Activated CD4-positive, alpha-beta T cell treated with anti-CD3 and anti-CD28 coated beads, Interleukin-2, amount 50 U/mL, for 24 hours (primary cell): ENCODE measurements around the gene PAQR5.
"Not testable (repeated sequence)": the region's sequence is repeated elsewhere in the genome, so short reads cannot be mapped to it uniquely, and the experiment has no call there.

ENCODE experiments used
- DNase-seq, 2 donors: peaks; one replicate each; pipeline ENCODE4 v3.0.0-alpha.2; 2020; ENCODE audit warnings: low read depth in 1 of 2, low spot score in 1 of 2

Gene PAQR5, protein sequence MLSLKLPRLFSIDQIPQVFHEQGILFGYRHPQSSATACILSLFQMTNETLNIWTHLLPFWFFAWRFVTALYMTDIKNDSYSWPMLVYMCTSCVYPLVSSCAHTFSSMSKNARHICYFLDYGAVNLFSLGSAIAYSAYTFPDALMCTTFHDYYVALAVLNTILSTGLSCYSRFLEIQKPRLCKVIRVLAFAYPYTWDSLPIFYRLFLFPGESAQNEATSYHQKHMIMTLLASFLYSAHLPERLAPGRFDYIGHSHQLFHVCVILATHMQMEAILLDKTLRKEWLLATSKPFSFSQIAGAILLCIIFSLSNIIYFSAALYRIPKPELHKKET

DNA sequence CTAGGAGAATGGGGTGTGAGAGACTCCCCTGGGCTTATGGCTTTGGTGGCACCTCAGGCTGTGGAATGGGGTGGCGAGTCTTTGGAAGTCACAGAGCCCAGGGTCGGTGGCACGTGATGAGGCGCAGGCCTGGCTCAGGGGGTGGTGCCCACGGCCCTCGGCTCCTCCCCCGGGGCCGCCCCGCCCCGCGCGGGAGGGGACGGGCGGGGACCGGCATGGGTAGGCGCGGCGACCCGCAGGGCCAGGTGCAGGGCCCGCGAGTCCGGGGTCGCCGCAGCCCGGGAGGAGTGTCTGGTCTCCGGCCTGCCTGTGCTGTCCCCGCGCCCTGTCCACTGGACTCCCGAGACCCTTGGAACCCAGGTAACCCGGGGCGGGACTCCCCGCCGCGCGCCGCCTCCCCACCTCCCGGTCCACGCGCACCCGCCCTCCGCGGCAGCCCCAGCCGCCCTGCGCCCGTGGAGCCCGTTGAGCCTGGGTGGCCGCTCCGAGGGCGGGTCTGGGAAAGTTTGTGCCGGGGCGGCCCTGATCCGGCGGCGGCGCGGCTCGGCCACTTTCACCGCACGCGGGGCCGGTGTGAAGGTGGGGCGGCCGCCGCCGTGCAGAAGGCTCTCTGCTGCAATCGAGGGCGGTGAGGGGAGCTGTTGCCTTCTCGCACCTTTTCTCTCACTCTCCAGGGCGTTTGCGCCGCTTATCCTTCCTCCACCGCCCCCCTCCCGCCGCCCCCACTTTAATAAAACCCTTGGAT, at the start of gene PAQR5:
TSS of gene PAQR5 (plus strand) at position 216 of the 745 bp plus-strand sequence. CDS start 61,169 bp downstream, outside the sequence.
- no peak for DNase-seq

DNA sequence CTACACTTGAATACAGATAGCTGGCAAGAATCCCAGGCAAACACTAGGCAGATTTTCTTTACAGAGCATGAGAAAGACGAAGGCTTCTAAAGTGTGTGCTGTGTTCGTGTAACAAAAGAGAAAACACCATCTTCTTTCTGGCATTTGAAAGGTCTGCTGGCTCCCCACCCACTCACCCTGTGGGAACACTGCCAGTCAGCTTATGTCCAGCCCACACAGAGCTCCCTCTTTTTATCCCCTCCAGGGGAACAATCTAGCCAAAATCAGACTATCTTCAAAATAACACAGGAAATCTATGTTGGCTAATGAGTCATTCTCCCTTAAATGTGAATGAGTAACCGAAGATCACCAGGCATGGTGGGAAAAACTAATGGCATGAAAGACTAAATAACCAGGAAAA, 45.6 kb upstream of the PAQR5 start:
- DNase-seq = no peak

DNA sequence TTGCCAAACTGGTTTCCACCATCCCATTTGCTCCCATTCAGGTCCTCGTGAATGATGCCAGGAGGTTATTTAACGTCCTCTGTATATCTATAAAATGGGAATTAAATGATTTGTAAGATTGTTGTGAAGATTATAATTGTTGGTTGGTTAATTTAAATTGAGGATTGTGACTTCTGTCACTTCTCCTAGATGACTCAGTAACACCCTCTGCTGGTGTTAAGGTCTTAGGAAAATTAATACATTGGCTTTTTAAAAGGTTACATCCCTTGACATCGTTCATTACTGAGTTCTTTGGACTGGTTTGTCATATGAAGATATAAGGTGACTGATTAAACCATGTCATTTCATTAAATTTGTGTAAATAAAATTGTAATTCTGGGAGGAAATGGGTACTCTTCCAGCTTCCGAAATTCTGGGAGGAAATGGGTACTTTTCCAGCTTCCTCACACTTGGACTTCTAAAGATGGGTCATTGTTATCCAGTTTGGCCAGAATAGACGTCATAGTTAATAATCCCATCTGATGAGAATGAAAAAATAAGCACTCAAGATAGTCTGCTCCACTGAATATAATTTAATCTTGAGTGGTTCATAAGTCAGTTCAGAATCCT, 33.3 kb upstream of the PAQR5 start:
- no peak for DNase-seq

DNA sequence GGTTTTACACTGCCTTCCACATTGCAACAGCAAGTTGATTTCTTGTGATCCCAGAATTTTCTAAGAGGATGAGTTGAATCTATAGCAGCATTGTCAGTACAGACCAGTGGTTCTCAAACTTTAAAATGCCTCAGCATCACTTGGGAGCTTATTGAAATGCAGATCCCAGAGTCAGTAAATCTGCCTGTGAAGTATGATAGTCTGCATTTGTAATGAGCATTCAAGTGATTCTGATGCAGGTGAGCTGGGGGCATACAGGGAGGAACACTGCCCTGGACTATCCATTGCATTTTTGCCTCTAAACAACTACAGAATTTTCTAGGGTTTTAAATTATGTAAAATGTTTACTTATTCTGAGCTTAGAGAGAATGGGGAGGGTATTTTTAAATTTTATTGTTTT, 27.5 kb upstream of the PAQR5 start:
- DNase-seq = no peak

DNA sequence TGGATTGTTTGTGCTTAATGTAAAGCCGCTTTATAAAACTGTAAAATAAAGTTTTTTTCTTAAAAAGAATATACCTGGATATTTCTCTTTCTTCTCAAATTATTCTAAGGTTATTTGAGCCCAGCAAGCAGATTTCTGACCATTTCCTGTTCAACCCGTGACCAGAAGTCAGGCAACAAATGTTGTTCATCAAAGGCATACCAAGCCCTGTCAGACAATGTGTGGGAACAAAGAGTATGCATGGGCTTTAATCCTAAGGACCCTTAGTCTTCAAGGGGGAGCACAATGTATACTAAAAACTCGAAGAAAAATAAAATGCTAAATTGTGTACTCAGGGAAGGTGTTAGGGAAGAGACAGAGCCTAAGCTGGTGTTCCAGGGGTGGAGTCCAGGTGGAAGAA, 26.6 kb upstream of the PAQR5 start:
- no peak for DNase-seq

DNA sequence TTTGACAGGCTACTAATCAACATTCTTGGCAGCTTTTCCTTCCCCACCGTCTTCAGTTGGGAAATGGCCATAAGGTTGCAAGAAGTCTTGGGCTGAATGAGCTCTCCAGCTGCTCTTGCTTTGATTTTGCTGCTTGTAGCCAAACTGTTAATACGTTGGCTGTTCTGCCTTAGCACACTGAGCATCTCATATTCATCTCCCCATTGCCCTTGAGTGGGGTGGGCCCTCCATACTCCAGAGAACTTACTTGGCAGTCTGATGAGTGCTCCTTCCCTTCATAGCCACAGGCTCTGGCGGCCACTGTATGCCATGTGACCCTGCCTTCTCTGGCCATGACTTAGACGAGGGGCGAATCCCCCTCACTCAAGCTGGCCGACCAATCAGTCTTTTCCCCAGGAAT, 25.8 kb upstream of the PAQR5 start:
- no peak for DNase-seq

DNA sequence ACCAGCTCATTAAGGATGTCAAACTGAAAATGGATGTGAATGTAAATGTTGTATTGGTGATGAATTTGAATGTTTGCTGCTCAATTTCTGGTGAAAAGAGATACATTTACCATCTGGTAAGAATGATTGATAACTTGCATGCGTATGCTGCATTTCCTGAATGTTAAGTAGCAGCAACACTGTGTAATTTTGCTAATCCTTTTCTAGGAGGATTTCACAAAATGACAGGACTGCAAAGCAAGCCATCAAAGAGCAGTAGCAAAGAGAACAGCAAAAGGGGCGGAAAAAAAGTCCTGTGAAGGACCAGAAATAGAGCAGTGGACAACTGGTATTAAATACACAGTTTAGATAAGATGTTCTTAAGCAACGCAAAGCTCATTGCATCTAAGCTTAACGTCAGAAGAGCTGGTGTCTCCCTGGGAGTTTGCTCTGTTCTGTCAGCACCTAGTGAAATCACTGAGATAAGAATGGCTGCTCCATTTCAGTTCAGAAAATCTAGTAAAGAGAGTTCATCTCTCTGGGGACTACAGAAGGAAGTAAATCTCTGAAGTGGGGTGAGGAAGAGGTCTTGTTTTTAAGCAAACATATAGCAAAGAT, 23.5 kb upstream of the PAQR5 start:
- no peak for DNase-seq

DNA sequence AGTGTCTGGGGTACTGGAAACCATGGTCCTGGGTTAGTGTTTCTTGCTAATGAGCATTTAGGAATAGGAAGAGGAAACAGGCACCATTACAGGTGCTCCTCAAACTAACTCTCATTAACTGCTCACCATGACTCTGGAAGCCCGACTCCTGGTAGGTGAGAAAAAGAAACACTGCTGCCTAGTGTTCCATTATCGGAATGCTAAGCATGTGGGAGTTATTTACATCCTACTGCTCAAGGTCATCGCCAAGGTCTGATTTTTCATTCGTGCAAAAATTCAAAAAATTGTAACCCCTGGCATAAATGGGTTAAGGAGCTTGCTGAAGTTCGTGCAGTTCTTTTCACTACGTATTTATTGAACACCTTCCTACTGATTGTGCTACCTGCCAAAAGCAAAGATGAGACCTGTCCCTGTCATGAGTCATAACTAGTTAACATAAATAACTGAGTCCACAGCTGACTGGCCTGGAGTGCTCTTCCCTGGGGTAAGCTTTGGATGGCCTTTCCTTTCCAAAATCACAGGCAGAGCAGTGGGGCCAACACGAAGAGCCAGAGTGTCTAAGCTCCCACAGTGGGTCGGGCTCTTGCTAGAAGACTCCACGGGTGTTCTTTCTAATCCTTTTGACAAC, 22.7 kb upstream of the PAQR5 start:
- no peak for DNase-seq

DNA sequence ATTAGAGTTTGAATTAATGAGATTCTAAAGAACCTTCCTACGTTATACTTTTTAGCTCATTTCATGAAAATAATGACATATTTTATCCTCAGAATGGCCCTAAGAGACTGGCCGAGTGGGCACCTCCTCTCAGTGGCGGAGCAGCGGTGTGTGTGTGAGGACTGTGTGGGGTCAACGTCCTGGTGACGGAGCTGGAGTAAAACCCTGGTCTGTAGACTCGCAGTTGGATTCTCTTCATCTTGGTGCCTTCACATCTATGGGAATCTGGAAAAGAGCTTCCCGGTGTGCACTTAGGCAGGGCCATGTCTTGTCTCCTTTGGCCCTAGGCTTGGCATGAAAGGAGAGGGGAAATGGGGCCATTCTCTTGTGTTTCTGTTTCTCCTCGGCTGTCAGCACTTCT, 21.4 kb upstream of the PAQR5 start:
- no peak for DNase-seq

DNA sequence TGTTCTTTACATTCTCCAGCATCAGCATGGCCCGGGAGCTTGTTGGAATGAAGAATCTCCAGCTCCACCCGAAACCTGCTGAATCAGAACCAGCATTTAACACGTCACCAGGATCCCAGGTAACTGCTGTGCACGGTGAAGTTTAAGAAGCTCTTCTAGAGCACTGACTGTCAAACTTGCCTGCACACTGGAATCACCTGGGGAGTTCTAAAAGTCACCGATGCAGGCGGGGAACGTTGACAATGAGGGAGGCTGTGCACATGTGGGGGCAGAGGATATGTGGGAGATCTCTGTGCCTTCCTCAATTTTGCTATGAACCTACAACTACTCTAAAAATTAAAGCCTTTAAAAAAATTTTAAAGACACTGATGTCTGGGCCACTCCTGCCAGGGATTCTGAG, 19.1 kb upstream of the PAQR5 start:
- no peak for DNase-seq

DNA sequence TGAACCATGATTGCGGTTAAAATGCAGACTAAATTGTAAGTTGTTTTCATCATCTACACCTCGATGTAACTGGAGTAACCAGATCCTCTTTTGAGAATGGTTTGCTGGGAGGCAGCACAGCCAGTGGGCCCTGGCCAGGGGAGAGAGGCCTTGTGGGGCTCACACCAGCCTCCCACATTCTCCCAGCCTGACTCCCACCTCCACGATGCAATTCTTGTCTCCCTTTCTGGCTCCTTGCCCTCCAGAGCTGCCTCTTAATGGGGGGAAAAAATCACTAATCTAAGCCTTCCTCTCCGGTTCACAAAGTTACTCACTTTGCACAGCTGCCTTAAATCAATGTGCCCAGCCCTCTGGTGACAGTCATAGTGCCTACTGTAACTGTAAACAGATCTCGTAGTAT, 17.9 kb upstream of the PAQR5 start:
- no peak for DNase-seq

DNA sequence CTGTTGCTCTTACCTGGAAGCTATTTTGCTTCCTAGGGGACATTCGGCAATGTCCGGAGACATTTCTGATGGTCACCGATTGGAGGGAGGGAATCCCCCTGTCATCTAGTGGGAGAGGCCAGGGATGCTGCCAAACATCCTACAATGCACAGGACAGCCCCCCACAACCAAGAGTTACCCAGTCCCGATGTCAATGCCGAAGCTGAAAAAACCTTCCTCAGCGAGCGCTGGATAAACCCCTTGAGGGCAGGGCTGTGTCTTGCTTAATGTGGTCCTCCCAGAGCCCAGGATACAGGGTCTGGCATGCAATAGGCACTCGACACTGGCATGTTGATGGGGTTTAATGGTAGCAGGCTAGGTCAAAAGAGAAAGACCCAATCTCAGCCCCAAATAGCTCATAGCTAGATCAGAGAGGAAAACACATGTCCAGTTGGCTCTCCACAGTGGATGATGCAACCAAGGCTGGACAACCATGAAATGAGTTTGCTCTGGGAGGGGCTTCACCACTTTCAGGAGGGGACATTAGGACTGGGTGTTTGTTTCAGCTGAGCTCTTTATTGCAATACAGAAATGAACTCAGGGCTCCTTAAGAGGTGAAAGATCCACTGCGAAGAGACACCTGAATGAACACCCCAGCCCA, 16.5 kb upstream of the PAQR5 start:
- DNase-seq = no peak

DNA sequence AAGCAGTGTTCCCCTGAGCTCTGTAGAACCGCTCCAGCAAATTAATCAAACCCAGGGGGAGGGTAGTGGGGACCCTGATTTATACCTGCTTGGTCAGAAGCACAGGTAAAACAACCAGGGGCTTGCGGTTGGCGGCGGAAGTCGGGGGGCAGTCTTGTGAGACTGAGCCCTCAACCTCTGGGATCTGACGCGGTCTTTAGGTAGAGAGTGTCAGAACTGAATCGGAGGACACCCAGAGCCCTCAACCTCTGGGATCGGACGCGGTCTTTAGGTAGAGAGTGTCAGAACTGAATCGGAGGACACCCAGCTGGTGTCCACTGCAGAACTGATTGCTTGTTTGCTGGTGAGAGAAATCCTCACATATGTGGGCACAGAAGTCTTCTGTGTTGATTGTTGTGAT, 12.9 kb upstream of the PAQR5 start:
- no peak for DNase-seq

DNA sequence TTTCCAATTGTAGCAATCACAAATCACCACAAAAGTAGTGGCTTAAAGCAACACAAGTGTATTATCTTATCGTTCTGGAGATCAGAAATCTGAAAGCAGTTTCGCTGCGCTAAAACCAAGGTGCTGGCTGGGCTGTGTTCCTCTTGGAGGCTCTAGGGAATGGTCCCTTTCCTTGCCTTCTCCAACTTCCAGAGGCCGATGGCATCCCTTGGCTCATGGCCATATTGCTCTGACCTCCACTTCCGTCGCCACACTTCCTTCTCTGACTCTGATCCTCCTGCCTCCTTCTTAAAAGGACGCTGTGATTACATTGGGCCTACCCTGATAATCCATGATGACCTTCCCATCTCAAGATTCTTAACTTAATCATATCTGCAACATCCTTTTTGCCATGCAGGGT, 10.7 kb upstream of the PAQR5 start:
- DNase-seq = no peak

DNA sequence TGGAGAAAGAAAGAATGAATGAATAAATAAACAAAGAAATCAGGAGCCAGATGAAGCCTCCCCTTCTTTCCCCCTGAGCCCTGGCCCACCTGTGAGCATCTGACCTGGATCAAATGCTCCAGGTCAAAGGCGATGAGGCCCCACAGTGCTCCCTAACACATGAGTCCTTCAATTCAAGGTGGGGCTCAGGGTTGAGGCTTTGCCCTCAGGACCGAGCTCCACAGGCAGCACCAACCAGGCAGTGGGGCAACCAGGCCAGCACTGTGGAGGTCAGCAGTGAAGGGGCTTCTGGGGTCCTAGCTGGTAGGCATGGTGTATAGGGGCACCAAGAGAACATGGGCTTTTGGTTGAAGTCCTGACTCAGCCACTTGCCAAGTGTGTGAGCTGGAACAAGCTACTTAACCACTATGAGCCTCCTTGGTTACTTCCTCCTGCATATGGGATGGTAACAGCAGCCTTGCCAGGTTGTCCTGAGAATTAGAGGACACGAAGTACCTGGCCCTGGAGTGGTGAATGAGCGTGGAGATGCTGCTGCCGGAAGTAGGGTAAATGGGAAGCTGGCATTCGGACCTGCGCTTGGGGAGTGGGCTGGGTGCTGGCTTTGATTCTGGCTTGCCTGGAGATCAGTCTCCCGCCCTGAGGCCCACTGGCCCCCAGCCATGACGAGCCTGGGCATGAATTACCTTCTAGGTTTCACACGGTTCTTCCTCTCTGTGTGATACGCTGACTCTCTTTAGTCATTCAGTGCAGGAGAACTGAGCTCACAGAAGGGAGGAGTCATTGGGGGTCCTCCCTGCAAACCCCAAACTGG, 10.0 kb upstream of the PAQR5 start:
- no peak for DNase-seq

DNA sequence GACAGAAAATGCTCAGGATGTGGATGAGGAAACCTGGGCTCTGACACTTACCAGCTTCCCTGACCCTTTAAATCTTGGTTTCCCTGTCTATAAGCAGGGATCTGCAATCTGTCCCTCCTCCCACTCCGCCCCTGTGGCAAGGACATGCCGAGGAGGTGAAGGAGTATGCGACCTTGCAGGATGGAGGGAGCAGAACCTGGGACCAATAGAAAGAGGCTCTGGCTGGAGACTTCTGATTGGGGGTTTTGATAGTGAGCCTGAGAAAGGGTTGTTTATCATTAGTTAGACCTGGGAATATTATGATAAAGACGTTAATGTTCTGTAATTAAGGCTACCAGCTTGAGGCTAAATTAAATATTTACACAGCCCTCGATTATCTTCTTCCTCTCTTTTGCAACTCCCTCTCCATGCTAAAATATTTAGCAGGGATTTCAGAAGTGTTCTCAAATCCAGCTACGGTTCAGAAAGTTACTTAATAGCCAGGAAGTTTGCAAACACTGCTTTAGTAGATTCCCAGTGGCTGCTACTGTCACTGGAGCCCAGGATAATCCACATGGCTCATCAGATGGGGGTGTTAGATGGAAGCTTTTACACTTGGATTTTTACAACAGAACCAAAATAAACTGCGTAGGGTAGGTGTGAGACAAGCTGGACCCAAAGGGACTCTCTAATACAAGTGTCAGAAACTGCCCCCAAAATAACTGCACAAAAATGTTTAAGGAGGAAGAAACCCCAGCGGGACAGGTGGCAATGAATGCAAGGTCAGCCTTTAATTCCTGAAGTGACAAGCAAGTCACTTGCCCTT, 9.2 kb upstream of the PAQR5 start:
- no peak for DNase-seq

DNA sequence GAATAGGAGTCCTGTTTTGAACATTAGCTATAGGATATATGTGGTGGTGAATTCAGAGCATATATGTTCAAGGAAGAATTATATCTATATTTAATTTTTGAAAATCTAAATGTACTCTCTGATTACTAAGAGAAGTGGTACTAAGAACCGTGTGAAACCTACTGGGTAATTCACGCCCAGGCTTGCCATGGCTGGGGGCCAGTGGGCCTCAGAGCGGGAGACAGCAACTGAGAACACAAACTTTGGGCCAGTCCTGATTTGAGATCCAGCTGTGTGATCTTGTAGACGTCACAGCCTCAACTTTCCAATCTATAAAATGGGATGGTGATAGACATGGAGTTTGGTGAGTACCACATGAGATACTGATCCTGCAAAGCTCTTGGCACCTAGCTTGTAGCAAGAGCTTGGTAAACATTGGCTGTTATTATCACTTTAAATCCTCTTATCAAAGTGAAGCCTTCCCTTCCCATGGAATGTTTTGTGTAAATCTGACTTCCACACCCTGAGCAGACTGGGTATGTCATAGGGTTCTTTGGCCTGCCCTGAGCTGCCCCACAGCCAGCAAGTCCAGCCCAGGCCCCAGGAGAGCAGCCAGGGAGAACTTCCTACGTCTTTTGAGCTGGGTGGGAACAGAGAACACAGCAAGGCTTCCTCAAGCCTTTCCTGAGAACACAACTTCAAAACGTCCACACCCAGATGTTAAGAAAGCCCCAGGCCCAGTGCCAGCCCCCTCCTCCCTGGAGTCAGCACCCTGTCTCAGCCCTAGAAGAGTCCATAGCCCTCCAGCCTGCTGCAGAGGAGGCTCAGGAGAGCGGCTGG, 8.2 kb upstream of the PAQR5 start:
- DNase-seq = no peak

DNA sequence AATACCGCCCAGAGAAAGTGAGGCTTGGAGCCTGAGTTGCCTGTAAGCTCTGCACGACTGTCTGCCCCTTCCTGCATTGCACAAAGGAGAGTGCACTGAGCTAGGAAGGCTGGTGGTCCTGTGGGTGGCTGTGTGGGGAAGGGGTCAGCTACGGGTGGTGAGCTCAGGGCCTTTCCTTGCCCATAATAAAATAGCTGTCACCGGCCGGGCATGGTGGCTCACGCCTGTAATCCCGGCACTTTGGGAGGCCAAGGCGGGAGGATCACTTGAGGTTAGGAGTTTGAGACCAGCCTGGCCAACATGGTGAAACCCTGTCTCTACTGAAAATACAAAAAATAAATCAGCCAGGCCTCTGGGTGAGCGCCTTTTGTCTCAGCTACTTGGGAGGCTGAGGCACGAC, 7.1 kb upstream of the PAQR5 start:
- not testable (repeated sequence) for DNase-seq
